HG03457 (cell line): Measurements from ENCODE around the gene SDCCAG8.

Experiments used
- ATAC-seq: cut with Tn5 transposase; IDR thresholded peaks from one replicate; pipeline ENCODE4 v1.9.1; 2021; ENCODE audit warnings: moderate number of reproducible peaks; ENCODE audit not compliant: unreplicated experiment

SDCCAG8 gene

GRCh38 chr1:243379208-243379607 lies 123.4 kb downstream of the SDCCAG8 start:
- no peak for ATAC-seq

GRCh38 chr1:243379706-243380105 lies 123.9 kb downstream of the SDCCAG8 start:
- ATAC-seq = no peak

- no peak for ATAC-seq
Measured at GRCh38 chr1:243388276-243388675, 132.4 kb downstream of the SDCCAG8 start.

- no peak for ATAC-seq
Measured at GRCh38 chr1:243390162-243390791, 134.4 kb downstream of the SDCCAG8 start.

GRCh38 chr1:243391355-243391754 lies 135.5 kb downstream of the SDCCAG8 start:
- no peak for ATAC-seq

GRCh38 chr1:243393096-243393495 lies 137.3 kb downstream of the SDCCAG8 start:
- no peak for ATAC-seq

GRCh38 chr1:243394066-243394465 lies 138.2 kb downstream of the SDCCAG8 start:
- no peak for ATAC-seq

- ATAC-seq = no peak
Measured at GRCh38 chr1:243394601-243395464, 139.0 kb downstream of the SDCCAG8 start.

GRCh38 chr1:243396424-243396823 lies 140.6 kb downstream of the SDCCAG8 start:
- ATAC-seq = no peak

GRCh38 chr1:243396876-243397275 lies 141.0 kb downstream of the SDCCAG8 start:
- ATAC-seq = no peak

- no peak for ATAC-seq
Measured at GRCh38 chr1:243397613-243398321, 141.9 kb downstream of the SDCCAG8 start.

- no peak for ATAC-seq
Measured at GRCh38 chr1:243399561-243400155, 143.8 kb downstream of the SDCCAG8 start.

- ATAC-seq = no peak
Measured at GRCh38 chr1:243402868-243403267, 147.0 kb downstream of the SDCCAG8 start.

GRCh38 chr1:243406424-243406823 lies 150.6 kb downstream of the SDCCAG8 start:
- ATAC-seq = no peak

- ATAC-seq = no peak
Measured at GRCh38 chr1:243407284-243408018, 151.6 kb downstream of the SDCCAG8 start.

GRCh38 chr1:243408479-243408878 lies 152.6 kb downstream of the SDCCAG8 start:
- no peak for ATAC-seq

GRCh38 chr1:243409284-243409683 lies 153.4 kb downstream of the SDCCAG8 start:
- no peak for ATAC-seq

GRCh38 chr1:243411472-243411871 lies 155.6 kb downstream of the SDCCAG8 start:
- no peak for ATAC-seq

- ATAC-seq = no peak
Measured at GRCh38 chr1:243413431-243414151, 157.8 kb downstream of the SDCCAG8 start.

GRCh38 chr1:243414152-243414494 lies 158.3 kb downstream of the SDCCAG8 start:
- ATAC-seq = no peak
